HG02588 (cell line): ENCODE measurements around the gene MAP3K20.
"Not testable (repeated sequence)": the region's sequence is repeated elsewhere in the genome, so short reads cannot be mapped to it uniquely, and the experiment has no call there.

Experiments used
- ATAC-seq: cut with Tn5 transposase; IDR thresholded peaks from one replicate; pipeline ENCODE4 v1.9.1; 2021; ENCODE audit warnings: mild to moderate bottlenecking, moderate library complexity; ENCODE audit not compliant: unreplicated experiment

Gene MAP3K20

DNA sequence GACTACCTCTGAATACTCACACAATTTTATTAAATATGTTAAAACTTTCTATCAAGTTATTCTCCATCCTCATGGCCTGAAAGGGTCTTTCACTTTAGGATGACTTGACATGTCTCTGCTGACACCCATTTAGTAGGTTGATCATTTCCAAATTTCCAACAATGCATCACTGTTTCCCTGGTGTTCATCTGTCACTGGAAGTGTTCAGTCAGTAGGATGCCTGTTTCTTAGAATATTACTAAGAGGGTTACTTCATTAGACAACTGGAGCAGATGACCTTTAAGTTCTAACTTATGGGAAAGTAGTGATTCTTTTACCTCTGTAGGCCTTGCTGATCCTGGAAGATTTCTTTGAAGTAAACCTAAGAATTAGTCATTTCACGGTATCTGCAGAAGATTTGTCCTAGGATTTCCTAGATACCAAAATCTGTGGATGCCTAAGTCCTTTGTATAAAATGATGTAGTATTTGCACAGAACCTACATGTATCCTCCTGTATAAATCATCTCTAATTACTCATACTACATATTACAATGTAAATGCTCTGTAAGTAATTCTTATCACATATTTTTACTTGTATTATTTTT is 77.7 kb downstream of the MAP3K20 start:
- ATAC-seq, result no peak

DNA sequence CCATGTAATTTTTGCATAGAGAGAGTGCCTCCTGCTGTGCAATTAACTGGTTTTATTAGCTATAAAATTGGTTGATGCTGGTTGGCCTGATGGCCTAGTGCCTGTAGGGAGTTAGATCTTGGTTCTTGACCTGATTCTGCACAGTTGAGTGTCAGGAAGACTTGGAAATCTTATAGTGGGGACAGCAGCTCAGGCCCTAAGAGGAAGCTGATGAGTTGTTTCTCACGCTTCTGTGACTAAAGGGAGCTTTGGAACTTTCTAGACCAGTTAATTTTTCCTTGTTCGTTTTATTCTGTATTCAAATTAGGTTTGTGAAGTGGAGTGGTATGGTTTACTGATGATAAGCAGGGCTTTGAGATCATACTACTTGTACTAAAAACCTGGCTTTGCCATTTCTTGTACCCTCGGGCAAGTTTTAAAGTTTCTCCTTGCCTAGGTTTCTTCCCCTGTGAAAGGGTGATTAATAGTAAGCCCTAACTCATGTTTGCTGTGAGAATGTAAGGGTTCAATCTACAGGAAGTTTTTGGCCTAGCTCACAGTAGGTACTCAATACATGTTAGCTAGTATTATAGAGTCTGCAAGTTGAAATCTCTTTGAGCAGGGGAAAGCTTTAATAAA is 82.1 kb downstream of the MAP3K20 start:
- ATAC-seq, result no peak

DNA sequence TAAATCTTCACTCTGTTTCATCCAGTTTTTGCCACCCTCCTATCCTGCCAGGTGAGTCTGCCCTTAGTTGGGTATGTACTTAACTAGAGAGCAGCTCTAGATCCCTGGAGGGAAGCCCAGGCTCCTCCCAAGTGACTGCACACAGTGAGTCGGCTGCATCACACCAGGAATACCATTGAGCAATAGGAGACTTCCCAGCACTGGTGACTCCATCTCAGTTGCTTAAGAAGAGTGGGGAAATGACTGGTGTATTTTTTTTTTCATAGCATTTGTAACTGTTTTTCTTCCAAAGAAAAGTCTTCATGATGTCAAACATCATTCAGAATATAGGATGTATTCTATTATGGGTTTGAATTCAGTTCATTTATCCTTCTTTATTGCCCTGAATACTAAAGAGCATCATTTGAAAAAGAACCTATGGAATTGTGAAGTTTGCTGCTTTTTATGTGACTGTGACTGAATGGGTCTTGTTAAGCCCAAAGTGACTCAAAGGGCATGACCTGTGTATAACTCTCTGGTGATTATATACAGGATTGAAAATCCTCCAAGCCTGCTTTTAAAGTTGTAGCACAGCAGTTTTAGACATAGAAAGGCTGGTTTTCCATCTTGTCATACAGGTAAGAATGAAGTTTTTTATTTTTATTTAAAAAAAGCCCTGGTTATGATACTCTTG is 84.3 kb downstream of the MAP3K20 start:
- no peak for ATAC-seq

DNA sequence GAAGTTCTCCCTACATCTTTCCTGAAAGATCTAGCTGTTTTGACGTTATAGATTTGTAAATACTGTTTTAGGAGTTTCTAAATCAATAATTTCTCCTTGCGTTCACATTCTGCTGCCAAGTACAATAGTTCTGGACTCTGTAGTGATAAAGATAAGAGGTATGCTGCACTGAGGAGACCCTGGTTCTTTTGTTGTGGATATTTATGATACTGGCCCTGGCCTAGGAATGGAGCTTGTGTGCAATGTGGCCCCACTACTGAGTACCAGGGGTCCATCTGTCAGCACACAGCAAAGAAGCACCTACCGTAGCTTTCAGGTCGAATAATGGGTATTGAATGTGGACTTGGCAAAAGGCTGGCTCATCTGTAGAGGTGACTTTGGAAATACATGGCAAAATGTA is 85.0 kb downstream of the MAP3K20 start:
- ATAC-seq, result no peak

DNA sequence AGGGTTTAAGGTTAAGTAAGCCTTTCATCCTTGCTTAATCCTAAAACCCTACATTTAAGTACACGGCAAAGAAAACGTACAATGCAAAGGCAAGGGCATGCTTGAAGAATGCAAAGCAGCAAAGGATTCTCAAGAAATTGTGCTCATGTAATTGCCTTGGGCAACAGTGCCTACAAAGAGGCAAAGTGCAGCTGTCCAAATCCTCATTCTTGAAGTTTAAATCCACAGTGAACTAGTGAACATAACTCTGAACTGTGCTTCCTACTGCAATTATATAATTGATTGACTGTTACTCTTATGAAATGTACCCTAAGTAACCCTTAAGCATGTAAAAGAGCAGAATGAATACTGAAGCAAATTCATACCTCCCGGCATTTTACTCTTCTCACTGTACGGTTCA is 85.4 kb downstream of the MAP3K20 start:
- ATAC-seq, result no peak

DNA sequence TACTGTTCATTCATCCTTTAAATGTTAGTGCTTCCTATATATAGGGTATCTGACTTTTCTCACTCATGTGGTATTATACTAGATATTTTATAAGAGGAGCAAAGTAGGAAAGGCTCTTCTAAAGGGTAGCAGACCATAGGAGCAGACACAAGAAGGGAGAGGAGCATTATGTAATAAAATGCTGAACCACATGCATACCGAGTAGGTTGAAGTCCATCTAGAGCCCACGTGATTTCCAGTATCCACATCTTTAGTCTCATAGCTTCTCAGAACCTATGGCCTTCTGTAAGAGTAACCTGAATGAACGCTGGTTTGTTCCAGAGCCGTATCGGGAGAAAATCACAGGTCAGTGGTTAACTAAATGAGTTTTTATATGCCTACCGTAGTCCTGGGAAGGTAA is 85.9 kb downstream of the MAP3K20 start:
- ATAC-seq, result no peak

DNA sequence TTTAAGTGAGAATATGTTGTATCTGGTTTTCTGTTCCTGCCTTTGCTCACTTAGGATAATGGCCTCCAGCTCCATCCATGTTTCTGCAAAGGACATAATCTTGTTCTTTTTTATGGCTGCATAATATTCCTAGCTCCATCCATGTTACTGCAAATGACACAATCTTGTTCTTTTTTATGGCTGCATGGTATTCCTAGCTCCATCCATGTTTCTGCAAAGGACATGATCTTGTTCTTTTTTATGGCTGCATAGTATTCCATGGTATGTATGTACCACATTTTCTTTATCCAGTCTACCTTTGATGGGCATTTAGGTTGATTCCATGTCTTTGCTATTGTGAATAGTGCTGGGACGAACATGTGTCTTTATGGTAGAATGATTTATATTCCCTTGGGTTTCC is 87.7 kb downstream of the MAP3K20 start:
- ATAC-seq, result not testable (repeated sequence)

DNA sequence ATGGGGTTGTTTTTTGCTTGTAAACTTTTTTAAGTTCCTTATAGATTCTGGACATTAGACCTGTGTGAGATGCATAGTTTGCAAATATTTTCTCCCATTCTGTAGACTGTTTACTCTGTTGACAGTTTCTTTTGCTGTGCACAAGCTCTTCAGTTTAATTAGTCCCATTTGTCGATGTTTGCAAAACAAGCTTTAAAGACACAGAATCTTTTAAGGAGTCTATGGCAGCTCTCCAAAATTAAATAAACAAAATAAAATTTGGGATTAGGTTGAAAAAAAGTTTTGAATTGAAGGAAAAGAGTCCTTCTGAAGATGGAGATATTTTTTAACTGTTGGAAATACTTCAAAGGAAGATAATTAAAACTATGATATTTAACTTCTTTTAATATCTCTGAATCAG is 88.8 kb downstream of the MAP3K20 start:
- no peak for ATAC-seq

DNA sequence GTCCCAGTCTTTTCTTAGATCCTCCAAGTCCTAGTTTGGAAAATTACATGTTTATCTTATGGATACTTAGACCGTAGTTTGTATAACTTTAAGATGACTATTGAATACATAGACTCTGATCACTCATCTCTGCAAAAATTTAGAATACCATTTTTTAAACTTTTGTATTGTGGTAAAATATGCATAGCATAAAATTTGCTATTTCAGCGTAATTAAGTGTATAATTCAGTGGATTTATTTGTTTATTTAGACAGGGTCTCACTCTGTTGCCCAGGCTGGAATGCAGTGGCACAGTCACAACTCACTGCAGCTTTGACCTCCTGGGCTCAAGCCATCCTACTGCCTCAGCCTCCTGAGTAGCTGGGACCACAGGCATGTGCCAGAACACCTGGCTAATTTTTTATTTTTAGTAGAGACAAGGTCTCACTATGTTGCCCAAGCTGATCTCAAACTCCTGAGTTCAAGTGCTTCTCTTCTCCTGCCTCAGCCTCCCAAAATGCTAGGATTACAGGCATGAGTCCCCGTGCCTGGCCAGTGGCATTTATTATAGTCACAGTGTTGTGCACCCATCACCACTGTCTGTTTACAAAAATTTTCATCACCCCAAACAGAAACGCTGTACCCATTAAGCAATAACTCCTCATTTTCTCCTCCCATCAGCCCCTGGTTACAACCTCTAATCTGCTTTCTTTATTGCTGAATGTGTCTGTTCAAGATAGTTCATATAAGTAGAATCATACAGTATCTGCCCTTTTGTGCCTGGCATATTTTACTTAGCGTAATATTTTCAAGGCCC is 90.0 kb downstream of the MAP3K20 start:
- no peak for ATAC-seq

DNA sequence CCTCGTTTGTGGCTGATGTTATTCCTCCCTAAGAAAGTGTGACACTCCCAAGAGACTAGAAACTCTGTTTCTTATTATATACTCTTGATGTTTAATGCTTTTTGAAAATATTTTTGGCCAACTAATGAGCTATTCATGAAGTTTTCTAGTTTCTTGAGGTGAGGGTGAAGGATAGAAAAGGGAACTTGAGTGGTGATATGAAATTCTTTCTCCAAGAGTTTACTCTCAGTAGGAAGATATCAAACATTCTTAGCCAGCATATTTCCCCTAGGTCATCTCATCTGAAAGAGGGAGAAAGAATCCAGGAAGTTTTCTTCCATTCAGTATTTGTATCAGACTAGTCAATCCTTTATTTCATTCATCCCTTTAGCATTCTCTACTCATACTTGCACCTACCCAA is 95.7 kb downstream of the MAP3K20 start:
- ATAC-seq, result no peak

DNA sequence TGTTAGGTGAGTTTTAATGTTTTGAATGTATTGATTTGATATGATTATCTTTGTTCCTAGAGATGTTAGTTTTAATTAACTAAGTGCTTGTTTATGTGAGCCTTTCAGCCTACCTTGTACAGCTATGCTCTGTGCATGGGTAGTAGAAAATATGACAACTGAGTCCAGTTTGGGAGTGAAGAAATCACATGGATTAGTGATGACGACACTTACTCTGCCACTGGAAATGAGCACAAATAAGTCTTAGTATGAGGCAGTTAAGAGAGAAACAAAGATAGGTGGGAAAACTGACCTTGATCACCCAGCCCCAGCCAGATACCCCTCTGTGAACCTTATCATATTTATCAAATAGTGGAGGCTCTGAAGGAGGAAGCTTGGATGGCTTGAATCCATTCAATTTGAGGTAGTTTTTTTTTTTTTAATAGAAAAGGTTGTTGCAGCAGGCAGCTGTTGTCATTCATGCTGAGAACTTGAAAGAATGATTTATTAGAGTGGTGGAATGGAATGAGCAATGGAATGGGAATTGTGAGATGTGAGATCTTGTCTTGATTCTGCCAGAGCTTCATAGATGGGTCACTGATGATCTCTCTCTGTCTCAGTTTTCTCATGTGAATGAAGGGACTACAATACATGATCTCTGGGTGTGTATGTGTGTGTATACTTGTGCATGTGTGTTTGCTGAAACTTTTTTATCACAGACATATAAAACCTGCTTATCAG is 96.4 kb downstream of the MAP3K20 start:
- no peak for ATAC-seq

DNA sequence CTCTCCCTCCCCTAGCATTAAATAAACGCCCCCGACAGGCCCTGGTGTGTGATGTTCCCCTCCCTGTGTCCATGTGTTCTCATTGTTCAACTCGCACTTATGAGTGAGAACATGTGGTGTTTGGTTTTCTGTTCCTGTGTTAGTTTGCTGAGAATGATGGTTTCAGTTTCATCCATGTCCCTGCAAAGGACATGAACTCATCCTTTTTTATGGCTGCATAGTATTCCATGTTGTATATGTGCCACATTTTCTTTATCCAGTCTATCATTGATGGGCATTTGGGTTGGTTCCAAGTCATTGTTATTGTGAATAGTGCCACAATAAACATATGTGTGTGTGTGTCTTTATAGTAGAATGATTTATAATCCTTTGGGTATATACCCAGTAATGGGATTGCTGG is 98.7 kb downstream of the MAP3K20 start:
- ATAC-seq, result not testable (repeated sequence)

DNA sequence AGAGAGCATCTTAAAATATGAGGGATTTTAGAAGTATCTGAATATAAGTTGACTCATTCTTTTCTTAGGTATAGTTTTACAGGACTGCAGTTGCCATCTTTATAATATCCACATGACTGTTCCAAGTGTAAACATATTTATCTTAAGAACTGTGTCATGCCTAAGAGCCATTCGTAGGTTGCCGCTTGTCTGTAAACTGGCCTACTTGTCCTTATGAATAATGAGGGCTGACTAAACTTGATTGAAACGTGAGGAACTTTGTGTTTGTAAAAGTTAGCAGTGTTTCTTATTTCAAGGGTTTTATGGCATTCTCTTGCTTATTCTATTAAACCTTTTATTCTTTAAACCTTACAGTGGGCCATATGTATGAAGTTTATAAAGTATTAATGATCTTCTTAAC is 99.6 kb downstream of the MAP3K20 start:
- ATAC-seq, result no peak

DNA sequence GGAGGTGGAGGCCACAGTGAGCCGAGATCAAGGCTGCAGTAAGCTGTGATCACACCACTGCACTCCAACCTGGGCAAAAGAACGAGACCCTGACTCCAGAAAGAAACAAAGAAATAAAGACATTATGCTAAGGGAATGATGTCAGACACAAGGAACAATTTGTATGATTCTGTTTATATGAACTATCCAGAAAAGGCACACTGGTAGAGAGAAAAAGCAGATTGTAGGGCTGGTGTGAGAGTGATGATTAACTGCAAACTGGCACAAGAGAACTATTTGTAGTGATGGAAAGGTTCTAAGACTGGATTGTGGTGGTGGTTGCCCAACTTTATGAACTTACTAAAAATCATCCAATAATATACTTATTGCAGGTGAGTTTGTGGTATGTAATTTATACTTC is 106.3 kb downstream of the MAP3K20 start:
- no peak for ATAC-seq

DNA sequence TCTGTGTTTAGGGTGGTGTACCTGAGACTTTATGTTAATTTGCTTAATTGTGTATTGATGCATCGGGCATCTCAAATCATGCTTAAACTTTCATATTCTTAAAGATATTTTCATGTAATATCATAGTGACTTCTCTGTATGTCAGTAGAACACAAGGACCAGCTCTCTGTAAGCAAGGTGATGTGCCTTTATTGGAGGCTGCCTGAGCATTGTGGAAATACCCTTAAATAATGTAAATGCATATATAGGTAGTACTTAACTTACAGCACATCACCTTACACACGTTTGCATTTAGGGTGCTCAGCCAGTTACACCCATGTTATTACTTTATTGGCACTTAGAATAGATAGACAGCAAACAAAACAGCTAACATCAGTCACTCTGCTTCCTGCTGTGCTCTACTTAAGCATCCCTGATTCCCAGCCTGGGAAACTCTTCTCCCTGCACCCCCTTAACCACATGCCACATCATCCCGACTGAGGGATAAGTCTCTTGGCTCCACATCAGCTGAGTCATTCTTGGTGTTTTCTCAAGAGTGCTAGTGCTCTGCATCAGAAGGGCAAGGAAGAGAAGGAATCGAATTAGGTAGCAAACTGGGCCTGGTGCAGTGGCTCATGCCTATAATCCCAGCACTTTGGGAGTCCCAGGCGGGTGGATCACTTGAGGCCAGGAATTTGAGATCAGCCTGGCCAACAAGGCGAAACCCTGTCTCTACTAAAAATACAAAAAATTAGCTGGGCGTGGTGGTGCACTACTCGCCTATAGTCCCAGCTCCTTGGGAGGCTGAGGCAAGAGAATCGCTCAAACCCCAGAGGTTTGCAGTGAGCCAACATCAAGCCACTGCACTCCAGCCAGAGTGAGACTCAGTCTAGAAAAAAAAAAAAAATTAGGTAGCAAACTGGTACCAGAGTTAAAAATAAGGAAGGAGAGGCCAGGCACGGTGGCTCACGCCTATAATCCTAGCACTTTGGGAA is 108.7 kb downstream of the MAP3K20 start:
- ATAC-seq, result no peak

DNA sequence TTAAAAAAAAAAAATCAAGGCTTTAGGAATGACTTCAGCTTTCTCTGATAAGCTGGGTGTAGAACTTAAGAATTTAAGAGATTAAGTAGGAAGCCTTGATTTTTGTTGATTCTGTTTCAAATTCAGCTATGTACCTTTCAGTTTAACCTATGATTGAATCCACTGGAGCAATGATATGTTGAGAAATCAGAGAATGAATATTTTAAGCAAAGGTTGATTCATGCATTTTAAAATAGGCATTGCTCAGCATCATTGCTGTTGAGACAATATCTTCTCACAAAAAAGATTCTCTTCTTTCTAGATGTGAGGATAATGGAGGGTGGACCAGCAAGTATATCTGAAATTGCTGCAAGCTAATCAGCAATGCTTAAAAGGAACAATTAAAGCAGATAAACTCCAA is 109.8 kb downstream of the MAP3K20 start:
- no peak for ATAC-seq

DNA sequence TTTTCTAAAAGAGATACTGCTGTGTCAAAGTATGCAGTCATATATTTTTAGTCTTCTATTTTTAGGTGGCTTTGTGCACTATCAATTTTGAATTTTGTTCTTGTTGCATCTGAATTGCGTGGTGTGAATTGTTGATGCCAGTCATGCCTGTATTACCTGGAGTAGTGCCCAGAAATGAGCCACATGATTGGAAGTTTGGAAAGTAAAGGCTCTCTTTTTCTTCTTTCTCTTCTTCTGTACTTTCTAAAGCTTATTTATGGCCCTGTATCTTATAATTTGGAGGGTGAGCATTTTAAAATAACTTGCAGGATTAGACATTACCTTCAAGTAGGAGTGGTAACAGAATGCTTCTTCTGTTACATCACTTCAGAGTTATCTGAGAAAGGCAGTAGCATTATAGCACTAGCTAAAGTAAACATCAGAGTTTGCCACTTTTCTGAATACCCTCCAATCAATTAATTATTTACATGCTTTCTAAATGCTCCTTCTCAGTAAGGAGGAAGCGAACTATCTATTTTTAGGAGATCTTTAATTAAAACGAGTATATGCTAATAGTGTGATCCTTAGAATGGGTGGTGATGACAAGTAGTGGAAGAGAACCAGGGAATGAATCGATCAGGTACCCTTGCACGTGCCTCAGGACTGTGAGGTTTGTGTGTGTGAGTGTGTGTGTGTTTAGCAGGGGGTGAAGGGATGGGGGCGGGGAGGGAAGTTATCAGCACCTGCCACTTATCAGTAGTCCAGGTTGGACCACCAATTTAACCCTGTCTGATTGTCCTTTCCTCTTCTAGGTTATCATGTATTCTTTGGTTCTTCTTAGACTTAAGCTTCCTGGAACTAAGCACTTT is 112.5 kb downstream of the MAP3K20 start:
- no peak for ATAC-seq

DNA sequence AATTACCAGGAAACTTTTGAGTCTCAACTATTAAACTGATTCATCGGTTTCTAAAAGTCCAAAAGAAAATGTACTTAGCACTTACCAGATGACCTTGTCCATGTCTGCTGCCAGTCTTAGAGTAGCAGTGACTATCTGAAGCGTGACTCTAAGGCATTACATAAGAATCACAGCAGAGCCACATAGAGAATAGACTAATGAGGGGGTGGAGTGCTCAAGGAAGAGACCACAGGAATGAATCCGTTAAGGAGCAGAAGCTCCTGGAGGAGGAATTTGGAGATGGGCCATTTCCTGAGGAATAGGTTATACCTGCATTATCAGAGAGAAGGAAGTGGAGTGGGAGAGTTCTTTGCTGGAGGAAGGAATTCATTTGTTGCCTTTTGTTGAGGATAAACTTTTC is 116.0 kb downstream of the MAP3K20 start:
- no peak for ATAC-seq

DNA sequence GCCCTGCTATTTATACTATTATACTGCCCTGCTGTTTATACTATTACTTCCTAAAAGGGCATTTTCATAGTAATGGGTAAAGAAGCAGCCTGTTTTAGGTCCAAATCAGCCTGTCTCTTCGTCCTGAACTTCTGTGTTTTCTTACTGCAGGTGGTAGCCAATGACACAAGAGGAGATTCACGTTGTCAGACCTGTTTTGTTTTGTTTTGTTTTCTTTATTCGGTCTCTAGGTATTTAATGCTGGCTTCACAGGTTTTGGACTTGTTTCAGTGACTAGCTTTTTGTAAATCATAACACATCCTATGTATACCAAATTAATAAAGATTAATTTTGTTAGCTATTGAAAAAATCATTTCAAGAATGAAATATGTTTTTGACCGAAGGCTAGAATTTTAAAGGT is 116.4 kb downstream of the MAP3K20 start:
- no peak for ATAC-seq
